Measurements from ENCODE around the gene PUM2.

DNA sequence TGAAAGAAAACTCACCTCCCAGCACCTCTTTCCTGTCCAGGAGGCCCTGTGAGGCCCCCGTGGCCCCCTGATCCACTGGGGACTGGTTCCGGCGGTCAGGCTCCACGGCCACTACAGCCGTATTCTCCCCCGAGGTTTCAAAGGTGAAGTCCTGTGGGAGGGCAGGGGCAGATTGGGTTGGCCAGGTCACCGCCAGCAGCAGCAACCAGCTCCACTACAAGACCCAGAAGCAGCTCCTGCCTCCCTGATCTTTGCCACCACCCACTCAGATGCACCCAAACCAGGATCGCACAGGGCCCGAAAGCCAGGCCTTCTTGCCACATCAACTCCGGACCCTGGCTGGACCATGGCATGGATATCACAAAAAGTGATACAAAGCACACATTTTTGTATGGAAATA, 147.6 kb downstream of the PUM2 start:
- no peak for TF ChIP-seq RAD21 (CRISPR knock-in tag; IDR thresholded peaks at IDR 0.05)
- TF ChIP-seq SP4 (CRISPR knock-in tag; IDR thresholded peaks at IDR 0.05) = no peak
- TF ChIP-seq, protein P1, sequence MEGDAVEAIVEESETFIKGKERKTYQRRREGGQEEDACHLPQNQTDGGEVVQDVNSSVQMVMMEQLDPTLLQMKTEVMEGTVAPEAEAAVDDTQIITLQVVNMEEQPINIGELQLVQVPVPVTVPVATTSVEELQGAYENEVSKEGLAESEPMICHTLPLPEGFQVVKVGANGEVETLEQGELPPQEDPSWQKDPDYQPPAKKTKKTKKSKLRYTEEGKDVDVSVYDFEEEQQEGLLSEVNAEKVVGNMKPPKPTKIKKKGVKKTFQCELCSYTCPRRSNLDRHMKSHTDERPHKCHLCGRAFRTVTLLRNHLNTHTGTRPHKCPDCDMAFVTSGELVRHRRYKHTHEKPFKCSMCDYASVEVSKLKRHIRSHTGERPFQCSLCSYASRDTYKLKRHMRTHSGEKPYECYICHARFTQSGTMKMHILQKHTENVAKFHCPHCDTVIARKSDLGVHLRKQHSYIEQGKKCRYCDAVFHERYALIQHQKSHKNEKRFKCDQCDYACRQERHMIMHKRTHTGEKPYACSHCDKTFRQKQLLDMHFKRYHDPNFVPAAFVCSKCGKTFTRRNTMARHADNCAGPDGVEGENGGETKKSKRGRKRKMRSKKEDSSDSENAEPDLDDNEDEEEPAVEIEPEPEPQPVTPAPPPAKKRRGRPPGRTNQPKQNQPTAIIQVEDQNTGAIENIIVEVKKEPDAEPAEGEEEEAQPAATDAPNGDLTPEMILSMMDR (CRISPR knock-in tag; IDR thresholded peaks at IDR 0.05) = no peak
- no peak for TF ChIP-seq ASH2L (IDR thresholded peaks at IDR 0.05; ENCODE audit: insufficient read length, low read depth, low read length)
- no peak for TF ChIP-seq FOXP1 (IDR thresholded peaks at IDR 0.05)
- TF ChIP-seq FOXP1 (CRISPR knock-in tag; IDR thresholded peaks at IDR 0.05) = no peak
- TF ChIP-seq, protein P2, sequence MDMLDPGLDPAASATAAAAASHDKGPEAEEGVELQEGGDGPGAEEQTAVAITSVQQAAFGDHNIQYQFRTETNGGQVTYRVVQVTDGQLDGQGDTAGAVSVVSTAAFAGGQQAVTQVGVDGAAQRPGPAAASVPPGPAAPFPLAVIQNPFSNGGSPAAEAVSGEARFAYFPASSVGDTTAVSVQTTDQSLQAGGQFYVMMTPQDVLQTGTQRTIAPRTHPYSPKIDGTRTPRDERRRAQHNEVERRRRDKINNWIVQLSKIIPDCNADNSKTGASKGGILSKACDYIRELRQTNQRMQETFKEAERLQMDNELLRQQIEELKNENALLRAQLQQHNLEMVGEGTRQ (IDR thresholded peaks at IDR 0.05; ENCODE audit: low read depth, low read length) = no peak
- TF ChIP-seq, protein P2 (CRISPR knock-in tag; IDR thresholded peaks at IDR 0.05; ENCODE audit: borderline replicate concordance) = no peak
- no peak for TF ChIP-seq POLR2A (IDR thresholded peaks at IDR 0.05; ENCODE audit: insufficient read depth in 1 of 2, low read depth in 2 of 2, low read length in 2 of 2)
- TF ChIP-seq ZMYM4 (CRISPR knock-in tag; IDR thresholded peaks at IDR 0.05) = no peak
- TF ChIP-seq, protein P3, sequence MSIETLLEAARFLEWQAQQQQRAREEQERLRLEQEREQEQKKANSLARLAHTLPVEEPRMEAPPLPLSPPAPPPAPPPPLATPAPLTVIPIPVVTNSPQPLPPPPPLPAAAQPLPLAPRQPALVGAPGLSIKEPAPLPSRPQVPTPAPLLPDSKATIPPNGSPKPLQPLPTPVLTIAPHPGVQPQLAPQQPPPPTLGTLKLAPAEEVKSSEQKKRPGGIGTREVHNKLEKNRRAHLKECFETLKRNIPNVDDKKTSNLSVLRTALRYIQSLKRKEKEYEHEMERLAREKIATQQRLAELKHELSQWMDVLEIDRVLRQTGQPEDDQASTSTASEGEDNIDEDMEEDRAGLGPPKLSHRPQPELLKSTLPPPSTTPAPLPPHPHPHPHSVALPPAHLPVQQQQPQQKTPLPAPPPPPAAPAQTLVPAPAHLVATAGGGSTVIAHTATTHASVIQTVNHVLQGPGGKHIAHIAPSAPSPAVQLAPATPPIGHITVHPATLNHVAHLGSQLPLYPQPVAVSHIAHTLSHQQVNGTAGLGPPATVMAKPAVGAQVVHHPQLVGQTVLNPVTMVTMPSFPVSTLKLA (IDR thresholded peaks at IDR 0.05) = no peak
- TF ChIP-seq ZNF674 (CRISPR knock-in tag; IDR thresholded peaks at IDR 0.05; ENCODE audit: low read depth) = no peak
- TF ChIP-seq EP300 (IDR thresholded peaks at IDR 0.05; ENCODE audit: low read depth in 2 of 2, low read length in 2 of 2) = no peak
- no peak for TF ChIP-seq EP300 (CRISPR knock-in tag; IDR thresholded peaks at IDR 0.05; ENCODE audit: borderline replicate concordance)
- no peak for TF ChIP-seq TBL1XR1 (IDR thresholded peaks at IDR 0.05; ENCODE audit: borderline replicate concordance, low read length, partially characterized antibody)
- no peak for TF ChIP-seq ZNF232 (CRISPR knock-in tag; IDR thresholded peaks at IDR 0.05; ENCODE audit: borderline replicate concordance)
- TF ChIP-seq MED13 (CRISPR knock-in tag; IDR thresholded peaks at IDR 0.05) = no peak
